Embryonic facial prominence (tissue), 1 donor: ENCODE measurements around the gene ANKS1A.

Source experiments
- DNase-seq: peaks from one replicate; pipeline ENCODE4 v3.0.0-alpha.2; 2016; ENCODE audit errors: extremely low spot score

ANKS1A gene

GRCh38 chr6:35038076-35038475 is 149.0 kb downstream of the ANKS1A start:
- DNase-seq: no peak

GRCh38 chr6:35040398-35040797 is 151.3 kb downstream of the ANKS1A start:
- DNase-seq: no peak

- no peak for DNase-seq
Measured at GRCh38 chr6:35041086-35041861, 152.2 kb downstream of the ANKS1A start.

GRCh38 chr6:35042031-35042815 is 153.2 kb downstream of the ANKS1A start:
- no peak for DNase-seq

GRCh38 chr6:35043381-35044130 is 154.5 kb downstream of the ANKS1A start:
- no peak for DNase-seq

GRCh38 chr6:35044145-35044745 is 155.2 kb downstream of the ANKS1A start:
- DNase-seq: no peak

- no peak for DNase-seq
Measured at GRCh38 chr6:35044761-35045421, 155.8 kb downstream of the ANKS1A start.

GRCh38 chr6:35046103-35046502 is 157.0 kb downstream of the ANKS1A start:
- DNase-seq: no peak

GRCh38 chr6:35046862-35047261 is 157.8 kb downstream of the ANKS1A start:
- DNase-seq: no peak

- no peak for DNase-seq
Measured at GRCh38 chr6:35047265-35048011, 158.4 kb downstream of the ANKS1A start.

GRCh38 chr6:35048031-35048613 is 159.1 kb downstream of the ANKS1A start:
- DNase-seq: no peak

GRCh38 chr6:35048631-35049083 is 159.6 kb downstream of the ANKS1A start:
- no peak for DNase-seq

- no peak for DNase-seq
Measured at GRCh38 chr6:35049156-35049735, 160.2 kb downstream of the ANKS1A start.

GRCh38 chr6:35049900-35050756 is 161.1 kb downstream of the ANKS1A start:
- DNase-seq: peak; percentile 45

- no peak for DNase-seq
Measured at GRCh38 chr6:35050757-35051330, 161.8 kb downstream of the ANKS1A start.

GRCh38 chr6:35051396-35051795 is 162.3 kb downstream of the ANKS1A start:
- DNase-seq: no peak

- no peak for DNase-seq
Measured at GRCh38 chr6:35051997-35052583, 163.0 kb downstream of the ANKS1A start.
